Mucosa of stomach (tissue), 1 donor: ENCODE results near the gene PLGRKT.
"Not testable (repeated sequence)": the region's sequence is repeated elsewhere in the genome, so short reads cannot be mapped to it uniquely, and the experiment has no call there.

ENCODE experiments used
- H3K27me3 ChIP-seq: one replicate; pipeline ENCODE4 v1.7.0; 2013; ENCODE audit warnings: mild to moderate bottlenecking, low read length; ENCODE audit not compliant: control insufficient read depth, insufficient read depth
- H3K36me3 ChIP-seq: one replicate; pipeline ENCODE4 v1.7.0; 2013; ENCODE audit warnings: low read length; ENCODE audit not compliant: control insufficient read depth, insufficient read depth
- H3K4me1 ChIP-seq: one replicate; pipeline ENCODE4 v1.7.0; 2013; ENCODE audit warnings: mild to moderate bottlenecking, low read length; ENCODE audit not compliant: control insufficient read depth, insufficient read depth
- H3K4me3 ChIP-seq: one replicate; pipeline ENCODE4 v1.7.0; 2013; ENCODE audit warnings: low read length
- H3K9ac ChIP-seq: one replicate; pipeline ENCODE4 v1.7.0; 2013; ENCODE audit warnings: mild to moderate bottlenecking, low read length, moderate library complexity
- H3K9me3 ChIP-seq: one replicate; pipeline ENCODE4 v1.7.0; 2013; ENCODE audit warnings: mild to moderate bottlenecking, low read length, moderate library complexity; ENCODE audit not compliant: control insufficient read depth
- donor health status: Pancreatic carcinoma.

Gene PLGRKT

GRCh38 chr9:5449521-5450358, 12.0 kb upstream of the PLGRKT start:
- Histone ChIP-seq H3K27me3 (no peaks in the 10 kb centered on the region), H3K4me3 (peak overlapping the region; percentile 49), H3K9me3 (no peaks in the 10 kb centered on the region), H3K9ac (peak overlapping the region; percentile 90), H3K4me1 (peaks cover 12% of the 10 kb centered on the region), H3K36me3 (no peaks in the 10 kb centered on the region)

GRCh38 chr9:5448461-5449435, 11.0 kb upstream of the PLGRKT start:
- no peaks in the 10 kb centered on the region for H3K36me3 ChIP-seq
- no peak overlapping the region for H3K4me3 ChIP-seq
- peaks cover 12% of the 10 kb centered on the region for H3K4me1 ChIP-seq
- H3K27me3 ChIP-seq = no peaks in the 10 kb centered on the region
- no peak overlapping the region for H3K9ac ChIP-seq
- H3K9me3 ChIP-seq = no peaks in the 10 kb centered on the region

- H3K4me1 ChIP-seq = peaks cover 12% of the 10 kb centered on the region
- H3K4me3 ChIP-seq = no peak overlapping the region
- H3K36me3 ChIP-seq = no peaks in the 10 kb centered on the region
- no peaks in the 10 kb centered on the region for H3K9me3 ChIP-seq
- no peaks in the 10 kb centered on the region for H3K27me3 ChIP-seq
- no peak overlapping the region for H3K9ac ChIP-seq
Measured at GRCh38 chr9:5448016-5448415, 10.3 kb upstream of the PLGRKT start.

- Histone ChIP-seq H3K4me3 (no peak overlapping the region), H3K4me1 (peaks cover 9% of the 10 kb centered on the region), H3K9me3 (no peaks in the 10 kb centered on the region), H3K9ac (no peak overlapping the region), H3K27me3 (no peaks in the 10 kb centered on the region), H3K36me3 (no peaks in the 10 kb centered on the region)
Measured at GRCh38 chr9:5447337-5447736, 9.6 kb upstream of the PLGRKT start.

GRCh38 chr9:5446451-5447236, 8.9 kb upstream of the PLGRKT start:
- Histone ChIP-seq H3K4me1 (peaks cover 8% of the 10 kb centered on the region), H3K36me3 (no peaks in the 10 kb centered on the region), H3K9ac (no peak overlapping the region), H3K27me3 (no peaks in the 10 kb centered on the region), H3K9me3 (no peaks in the 10 kb centered on the region), H3K4me3 (no peak overlapping the region)

DNA sequence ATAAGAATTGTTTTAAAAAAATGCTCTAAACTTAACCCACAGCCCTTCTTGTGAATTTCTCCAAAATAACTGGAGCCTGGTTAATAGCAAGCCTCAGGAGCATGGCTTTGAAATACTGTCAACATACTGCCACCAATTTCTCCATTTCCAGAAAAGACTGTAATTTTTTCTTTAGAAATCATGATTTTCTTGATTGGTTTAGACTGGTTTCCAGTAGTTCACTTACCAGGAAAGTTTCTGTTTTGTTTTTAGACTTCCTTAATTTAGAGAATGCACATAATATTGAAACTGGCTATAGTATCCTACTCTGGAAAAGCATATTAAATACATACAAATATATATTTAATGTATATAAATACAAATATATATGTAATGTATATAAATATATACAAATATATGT, 8.2 kb upstream of the PLGRKT start:
- H3K36me3 ChIP-seq = no peaks in the 10 kb centered on the region
- H3K4me3 ChIP-seq = no peak overlapping the region
- H3K27me3 ChIP-seq = no peaks in the 10 kb centered on the region
- H3K9me3 ChIP-seq = no peaks in the 10 kb centered on the region
- H3K4me1 ChIP-seq = peaks cover 8% of the 10 kb centered on the region
- H3K9ac ChIP-seq = no peak overlapping the region

DNA sequence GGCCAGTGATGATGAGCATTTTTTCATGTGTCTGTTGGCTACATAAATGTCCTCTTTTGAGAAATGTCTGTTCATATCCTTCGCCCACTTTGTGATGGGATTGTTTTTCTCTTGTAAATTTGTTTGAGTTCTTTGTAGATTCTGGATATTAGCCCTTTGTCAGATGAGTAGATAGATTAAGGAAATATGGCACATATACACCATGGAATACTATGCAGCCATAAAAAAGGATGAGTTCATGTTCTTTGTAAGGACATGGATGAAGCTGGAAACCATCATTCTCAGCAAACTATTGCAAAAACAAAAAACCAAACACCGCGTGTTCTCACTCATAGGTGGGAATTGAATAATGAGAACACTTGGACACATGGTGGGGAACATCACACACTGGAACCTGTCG, 7.4 kb upstream of the PLGRKT start:
- H3K27me3 ChIP-seq, H3K9ac ChIP-seq, H3K36me3 ChIP-seq, H3K9me3 ChIP-seq, H3K4me1 ChIP-seq, H3K4me3 ChIP-seq: not testable (repeated sequence)

DNA sequence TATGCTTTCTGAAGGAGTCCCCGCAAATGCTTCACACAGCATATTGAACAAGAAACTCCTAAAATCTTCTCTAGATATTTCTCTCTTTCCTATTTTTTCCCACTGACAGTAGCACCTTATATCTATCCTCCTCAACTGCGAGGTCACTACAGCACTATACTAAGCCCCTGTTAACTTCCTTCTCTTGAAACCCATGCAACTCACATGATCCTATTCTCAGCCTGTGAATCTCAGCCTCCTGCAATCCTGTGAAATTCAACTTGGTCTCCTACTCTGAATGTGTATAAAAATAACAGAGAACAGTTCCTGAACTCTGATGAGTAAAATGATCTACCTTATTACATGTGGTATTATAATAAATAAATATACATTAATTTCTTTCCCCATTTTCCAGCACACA, 6.1 kb upstream of the PLGRKT start:
- Histone ChIP-seq H3K9me3 (no peaks in the 10 kb centered on the region), H3K27me3 (no peaks in the 10 kb centered on the region), H3K36me3 (no peaks in the 10 kb centered on the region), H3K9ac (no peak overlapping the region), H3K4me1 (no peaks in the 10 kb centered on the region), H3K4me3 (no peak overlapping the region)

GRCh38 chr9:5442400-5443011, 4.8 kb upstream of the PLGRKT start:
- H3K36me3 ChIP-seq = no peaks in the 10 kb centered on the region
- no peak overlapping the region for H3K9ac ChIP-seq
- H3K4me1 ChIP-seq = peaks cover 5% of the 10 kb centered on the region
- H3K4me3 ChIP-seq = no peak overlapping the region
- H3K9me3 ChIP-seq = no peaks in the 10 kb centered on the region
- no peaks in the 10 kb centered on the region for H3K27me3 ChIP-seq

GRCh38 chr9:5441043-5441442, 3.3 kb upstream of the PLGRKT start:
- H3K27me3 ChIP-seq = no peaks in the 10 kb centered on the region
- H3K4me1 ChIP-seq = peaks cover 10% of the 10 kb centered on the region
- no peak overlapping the region for H3K9ac ChIP-seq
- no peaks in the 10 kb centered on the region for H3K36me3 ChIP-seq
- H3K4me3 ChIP-seq = no peak overlapping the region
- no peaks in the 10 kb centered on the region for H3K9me3 ChIP-seq

GRCh38 chr9:5440426-5440825, 2.7 kb upstream of the PLGRKT start:
- H3K27me3 ChIP-seq = no peaks in the 10 kb centered on the region
- H3K36me3 ChIP-seq = no peaks in the 10 kb centered on the region
- H3K4me1 ChIP-seq = peaks cover 15% of the 10 kb centered on the region
- no peak overlapping the region for H3K4me3 ChIP-seq
- H3K9me3 ChIP-seq = no peaks in the 10 kb centered on the region
- H3K9ac ChIP-seq = no peak overlapping the region
